ENCODE results near the gene RNU6-9. TPM values are rescaled to one million over a fixed set of nuclear protein-coding genes. Genes with fewer than 3 reads are reported as not detected.
"Not testable (repeated sequence)": the region's sequence is repeated elsewhere in the genome, so short reads cannot be mapped to it uniquely, and the experiment has no call there.

Gene RNU6-9
- total and polyA plus RNA-seq, 4 donors: not detected

- Histone ChIP-seq H3K9me3 (ENCODE audit: control insufficient read depth, insufficient read depth, low read length) (no peaks in the 10 kb centered on the region), H3K36me3 (ENCODE audit: control insufficient read depth, insufficient read depth, low read length) (peaks cover 97% of the 10 kb centered on the region)
- WGBS (ENCODE audit: insufficient coverage): 96% methylated on average over 28 of the region's 29 CpGs
These were observed 16.4 kb upstream of the RNU6-9 start for GRCh38 chr19:876780-877314.

DNA sequence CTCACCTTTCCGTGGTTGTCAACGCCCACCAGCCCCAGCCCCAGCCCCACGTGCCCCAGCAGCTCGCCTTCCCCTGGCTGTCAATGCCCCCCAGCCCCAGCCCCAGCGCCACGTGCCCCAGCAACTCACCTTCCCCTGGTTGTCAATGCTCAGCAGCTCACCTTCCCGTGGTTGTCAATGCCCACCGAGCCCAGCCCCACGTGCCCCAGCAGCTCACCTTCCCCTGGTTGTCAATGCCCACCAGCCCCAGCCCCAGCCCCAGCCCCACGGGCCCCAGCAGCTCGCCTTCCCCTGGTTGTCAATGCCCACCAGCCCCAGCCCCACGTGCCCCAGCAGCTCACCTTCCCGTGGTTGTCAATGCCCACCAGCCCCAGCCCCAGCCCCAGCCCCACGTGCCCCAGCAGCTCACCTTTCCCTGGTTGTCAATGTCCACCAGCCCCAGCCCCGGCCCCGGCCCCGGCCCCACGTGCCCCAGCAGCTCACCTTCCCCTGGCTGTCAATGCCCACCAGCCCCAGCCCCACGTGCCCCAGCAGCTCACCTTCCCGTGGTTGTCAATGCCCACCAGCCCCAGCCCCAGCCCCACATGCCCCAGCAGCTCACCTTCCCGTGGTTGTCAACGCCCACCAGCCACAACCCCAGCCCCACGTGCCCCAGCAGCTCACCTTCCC is 15.2 kb upstream of the RNU6-9 start:
- H3K4me1 ChIP-seq (ENCODE audit: control insufficient read depth, insufficient read depth, low read length); H3K4me3 ChIP-seq (ENCODE audit: low read depth, low read length); H3K9me3 ChIP-seq (ENCODE audit: control insufficient read depth, insufficient read depth, low read length); H3K27ac ChIP-seq (ENCODE audit: low read depth, low read length); DNase-seq (ENCODE audit: low read depth in 4 of 6, low spot score in 6 of 6); H3K27me3 ChIP-seq (ENCODE audit: control insufficient read depth, insufficient read depth, low read length): not testable (repeated sequence)
- H3K36me3 ChIP-seq (ENCODE audit: control insufficient read depth, insufficient read depth, low read length): peaks cover 100% of the 10 kb centered on the region
- 94% methylated on average over 3 of the region's 23 CpGs for WGBS (ENCODE audit: insufficient coverage)

More at GRCh38 chr19:876780-877314, 16.4 kb upstream of the RNU6-9 start:
- no peak for DNase-seq (ENCODE audit: low read depth in 4 of 6, low spot score in 6 of 6)
- no peaks in the 10 kb centered on the region for H3K27me3 ChIP-seq (ENCODE audit: control insufficient read depth, insufficient read depth, low read length)
- H3K4me3 ChIP-seq (ENCODE audit: low read depth, low read length): no peak overlapping the region
- H3K27ac ChIP-seq (ENCODE audit: low read depth, low read length): no peak overlapping the region
- H3K4me1 ChIP-seq (ENCODE audit: control insufficient read depth, insufficient read depth, low read length): no peaks in the 10 kb centered on the region

- WGBS (ENCODE audit: insufficient coverage): 88% methylated on average over 16 of the region's 24 CpGs
- not testable (repeated sequence) for H3K4me1 ChIP-seq (ENCODE audit: control insufficient read depth, insufficient read depth, low read length); H3K27ac ChIP-seq (ENCODE audit: low read depth, low read length); H3K9me3 ChIP-seq (ENCODE audit: control insufficient read depth, insufficient read depth, low read length); H3K27me3 ChIP-seq (ENCODE audit: control insufficient read depth, insufficient read depth, low read length); H3K4me3 ChIP-seq (ENCODE audit: low read depth, low read length); DNase-seq (ENCODE audit: low read depth in 4 of 6, low spot score in 6 of 6)
- H3K36me3 ChIP-seq (ENCODE audit: control insufficient read depth, insufficient read depth, low read length): peaks cover 100% of the 10 kb centered on the region
These were observed 14.3 kb upstream of the RNU6-9 start for GRCh38 chr19:878751-879561.

- Histone ChIP-seq H3K27ac (ENCODE audit: low read depth, low read length) (no peak overlapping the region), H3K4me3 (ENCODE audit: low read depth, low read length) (no peak overlapping the region), H3K9me3 (ENCODE audit: control insufficient read depth, insufficient read depth, low read length) (no peaks in the 10 kb centered on the region), H3K27me3 (ENCODE audit: control insufficient read depth, insufficient read depth, low read length) (no peaks in the 10 kb centered on the region), H3K36me3 (ENCODE audit: control insufficient read depth, insufficient read depth, low read length) (peaks cover 100% of the 10 kb centered on the region), H3K4me1 (ENCODE audit: control insufficient read depth, insufficient read depth, low read length) (no peaks in the 10 kb centered on the region)
- DNase-seq (ENCODE audit: low read depth in 4 of 6, low spot score in 6 of 6): no peak
- WGBS (ENCODE audit: insufficient coverage): 89% methylated on average over 31 of the region's 37 CpGs
These were observed 13.4 kb upstream of the RNU6-9 start for GRCh38 chr19:879711-880438.

DNA sequence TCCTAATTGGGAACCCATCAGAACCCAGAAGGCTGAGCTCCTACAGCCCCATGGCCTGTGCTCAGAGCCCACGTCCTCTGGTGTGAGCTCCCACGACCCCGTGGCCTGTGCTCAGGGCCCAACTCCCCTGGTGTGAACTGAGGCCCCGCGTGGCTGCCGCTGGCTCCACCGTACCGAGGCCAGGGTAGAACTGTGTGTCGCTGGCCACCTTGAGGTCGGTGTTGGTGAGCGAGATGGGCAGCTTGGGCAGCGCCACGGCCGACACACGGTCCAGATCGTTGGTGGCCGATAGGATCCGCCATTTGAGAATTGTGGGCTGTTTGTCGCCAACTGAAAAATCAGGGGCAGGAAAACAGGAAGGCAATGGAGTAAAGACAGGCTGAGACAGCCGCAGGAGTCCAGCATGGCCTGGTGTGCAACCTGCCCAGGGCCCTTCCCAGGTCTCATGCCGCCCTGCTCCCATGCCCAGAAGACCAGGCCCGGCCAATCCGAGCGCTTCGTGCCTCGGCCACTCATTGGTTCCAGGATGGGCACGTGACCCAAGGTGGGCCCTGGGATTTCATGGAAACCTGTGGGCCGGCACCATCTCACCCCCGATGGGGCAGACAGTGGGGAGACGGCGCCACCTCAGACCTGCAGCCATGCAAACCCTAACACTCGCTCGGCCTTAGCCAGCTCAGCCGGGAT is 11.8 kb upstream of the RNU6-9 start:
- Histone ChIP-seq H3K9me3 (ENCODE audit: control insufficient read depth, insufficient read depth, low read length) (no peaks in the 10 kb centered on the region), H3K27me3 (ENCODE audit: control insufficient read depth, insufficient read depth, low read length) (no peaks in the 10 kb centered on the region), H3K4me3 (ENCODE audit: low read depth, low read length) (no peak overlapping the region), H3K27ac (ENCODE audit: low read depth, low read length) (no peak overlapping the region), H3K36me3 (ENCODE audit: control insufficient read depth, insufficient read depth, low read length) (peaks cover 100% of the 10 kb centered on the region), H3K4me1 (ENCODE audit: control insufficient read depth, insufficient read depth, low read length) (peaks cover 3% of the 10 kb centered on the region)
- DNase-seq (ENCODE audit: low read depth in 4 of 6, low spot score in 6 of 6): no peak
- 97% methylated on average over 34 of the region's 34 CpGs for WGBS (ENCODE audit: insufficient coverage)

DNA sequence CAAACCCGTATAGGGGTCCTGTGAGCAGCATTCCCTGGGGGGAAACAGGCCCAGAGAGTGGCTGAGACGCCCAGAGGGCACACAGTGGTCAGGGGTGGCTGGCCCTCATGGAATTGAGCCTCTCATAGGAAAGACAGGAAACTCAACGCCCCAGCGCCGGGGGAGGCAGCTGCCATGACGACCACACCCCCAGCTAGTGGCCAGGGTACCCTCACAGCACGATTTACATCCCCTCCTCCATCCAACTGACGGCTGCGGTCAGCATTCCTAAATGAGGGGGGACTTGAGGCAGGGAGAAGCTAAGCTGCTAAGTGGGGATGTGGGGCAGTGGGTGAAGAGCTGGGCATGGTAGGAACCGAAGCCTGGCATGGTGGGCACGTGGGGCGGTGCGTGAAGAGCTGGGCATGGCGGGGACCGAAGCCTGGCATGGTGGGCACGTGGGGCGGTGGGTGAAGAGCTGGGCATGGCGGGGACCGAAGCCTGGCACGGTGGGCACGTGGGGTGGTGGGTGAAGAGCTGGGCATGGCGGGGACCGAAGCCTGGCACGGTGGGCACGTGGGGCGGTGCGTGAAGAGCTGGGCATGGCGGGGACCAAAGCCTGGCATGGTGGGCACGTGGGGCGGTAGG is 10.3 kb upstream of the RNU6-9 start:
- WGBS (ENCODE audit: insufficient coverage): 86% methylated on average over 8 of the region's 30 CpGs
- Histone ChIP-seq H3K27ac (ENCODE audit: low read depth, low read length) (no peak overlapping the region), H3K36me3 (ENCODE audit: control insufficient read depth, insufficient read depth, low read length) (peaks cover 98% of the 10 kb centered on the region), H3K4me1 (ENCODE audit: control insufficient read depth, insufficient read depth, low read length) (peaks cover 13% of the 10 kb centered on the region), H3K9me3 (ENCODE audit: control insufficient read depth, insufficient read depth, low read length) (no peaks in the 10 kb centered on the region), H3K4me3 (ENCODE audit: low read depth, low read length) (no peak overlapping the region), H3K27me3 (ENCODE audit: control insufficient read depth, insufficient read depth, low read length) (no peaks in the 10 kb centered on the region)
- DNase-seq (ENCODE audit: low read depth in 4 of 6, low spot score in 6 of 6): no peak

- WGBS (ENCODE audit: insufficient coverage): 91% methylated on average over 19 of the region's 22 CpGs
- Histone ChIP-seq H3K36me3 (ENCODE audit: control insufficient read depth, insufficient read depth, low read length) (peaks cover 96% of the 10 kb centered on the region), H3K4me3 (ENCODE audit: low read depth, low read length) (no peak overlapping the region), H3K27ac (ENCODE audit: low read depth, low read length) (no peak overlapping the region), H3K27me3 (ENCODE audit: control insufficient read depth, insufficient read depth, low read length) (no peaks in the 10 kb centered on the region), H3K9me3 (ENCODE audit: control insufficient read depth, insufficient read depth, low read length) (no peaks in the 10 kb centered on the region), H3K4me1 (ENCODE audit: control insufficient read depth, insufficient read depth, low read length) (peaks cover 13% of the 10 kb centered on the region)
- no peak for DNase-seq (ENCODE audit: low read depth in 4 of 6, low spot score in 6 of 6)
These were observed 9.5 kb upstream of the RNU6-9 start for GRCh38 chr19:883661-884211.

- H3K27ac ChIP-seq (ENCODE audit: low read depth, low read length): no peak overlapping the region
- H3K4me3 ChIP-seq (ENCODE audit: low read depth, low read length): no peak overlapping the region
- H3K36me3 ChIP-seq (ENCODE audit: control insufficient read depth, insufficient read depth, low read length): peaks cover 96% of the 10 kb centered on the region
- H3K27me3 ChIP-seq (ENCODE audit: control insufficient read depth, insufficient read depth, low read length): no peaks in the 10 kb centered on the region
- H3K4me1 ChIP-seq (ENCODE audit: control insufficient read depth, insufficient read depth, low read length): peaks cover 13% of the 10 kb centered on the region
- no peak for DNase-seq (ENCODE audit: low read depth in 4 of 6, low spot score in 6 of 6)
- H3K9me3 ChIP-seq (ENCODE audit: control insufficient read depth, insufficient read depth, low read length): no peaks in the 10 kb centered on the region
- WGBS (ENCODE audit: insufficient coverage): 93% methylated on average over 49 of the region's 51 CpGs
These were observed 8.7 kb upstream of the RNU6-9 start for GRCh38 chr19:884420-885211.

Data from spinal cord (tissue), 10 donors.